A549 (cell line): Measurements from ENCODE around the gene JAZF1. TPM values are rescaled to one million over a fixed set of nuclear protein-coding genes. Genes with fewer than 3 reads are reported as not detected.

Experiments used
- ATAC-seq, 2 experiments: fragments of 200-7000 bp in 1 of 2; fragments of >200 bp in 1 of 2; cut with Nextera tagmentation in 1 of 2; cut with Tn5 transposase in 1 of 2; 3 replicates each; pipeline versions ENCODE4 v1.8.0 to v1.9.1; 2018 to 2020; ENCODE audit warnings: mild to moderate bottlenecking in 1 of 2, moderate library complexity in 1 of 2
- CTCF ChIA-PET: fragments of 300-600 bp; sonication (Branson Sonifier 250); formaldehyde crosslinking; extraction: SDS; loops from one replicate; lab custom pipeline; 2021; ENCODE audit warnings: antibody characterized with exemption, inconsistent platforms; lab: Yijun Ruan, JAX
- POLR2A ChIA-PET: fragments of 350-600 bp; formaldehyde crosslinking; extraction: SDS; loops from one replicate; lab custom pipeline; 2021; ENCODE audit warnings: antibody characterized with exemption, inconsistent platforms; lab: Yijun Ruan, JAX
- DNase-seq, 2 experiments: peaks; one replicate each; pipeline versions ENCODE4 v3.0.0 to v3.0.0-alpha.2; 2011 to 2016; ENCODE audit warnings: low read depth in 1 of 2, low spot score in 1 of 2
- FAIRE-seq: peaks from 2 replicates; lab custom pipeline; 2011; peaks lifted over from hg19 to GRCh38; lab: Jason Lieb, UNC
- H3K27ac ChIP-seq, 2 experiments: fragments of >200 bp; sonication (Bioruptor Twin); formaldehyde crosslinking; 3 replicates each; pipeline ENCODE4 v1.5.1; 2016 to 2017
- H3K4me1 ChIP-seq: fragments of >200 bp; sonication (Bioruptor Twin); formaldehyde crosslinking; 3 replicates; pipeline ENCODE4 v1.6.1; 2016
- H3K4me2 ChIP-seq: fragments of >200 bp; sonication (Bioruptor Twin); formaldehyde crosslinking; 3 replicates; pipeline ENCODE4 v1.6.1; 2016
- H3K4me3 ChIP-seq: fragments of >200 bp; sonication (Bioruptor Twin); formaldehyde crosslinking; 3 replicates; pipeline ENCODE4 v1.5.1; 2016
- H3K9me3 ChIP-seq: fragments of >200 bp; sonication (Bioruptor Twin); formaldehyde crosslinking; 3 replicates; pipeline ENCODE4 v1.6.1; 2016
- CBX2 ChIP-seq: fragments of 200-600 bp; sonication (generic); IDR thresholded peaks from 2 replicates; pipeline ENCODE4 v1.6.1; 2016; ENCODE audit warnings: low read depth, mild to moderate bottlenecking, borderline replicate concordance
- CBX8 ChIP-seq: fragments of 200-600 bp; sonication (generic); IDR thresholded peaks from 2 replicates; pipeline ENCODE4 v1.6.1; 2016
- ELK1 ChIP-seq: fragments of 150-350 bp; IDR thresholded peaks from 2 replicates; pipeline ENCODE4 v1.6.1; 2014; ENCODE audit warnings: low read depth, mild to moderate bottlenecking, low read length
- FOSB ChIP-seq: fragments of 250-450 bp; sonication (Bioruptor Pico); IDR thresholded peaks from 2 replicates; pipeline ENCODE4 v1.5.0; 2020; ENCODE audit warnings: mild to moderate bottlenecking, moderate library complexity
- GATA3 ChIP-seq: IDR thresholded peaks from 2 replicates; pipeline ENCODE4 v1.6.1; 2012; ENCODE audit warnings: borderline replicate concordance
- HES2 ChIP-seq: fragments of >200 bp; sonication (Bioruptor Twin); formaldehyde crosslinking; IDR thresholded peaks from 2 replicates; pipeline ENCODE4 v1.6.1; 2016
- JUN ChIP-seq, 2 experiments: fragments of >200 bp; sonication (Bioruptor Twin); formaldehyde crosslinking; IDR thresholded peaks; 2 replicates in 1 of 2; 3 replicates in 1 of 2; pipeline ENCODE4 v1.6.1; 2016 to 2017
- KDM5A ChIP-seq: fragments of 200-600 bp; sonication (generic); IDR thresholded peaks from 2 replicates; pipeline ENCODE4 v1.6.1; 2016; ENCODE audit warnings: antibody characterized with exemption, mild to moderate bottlenecking
- MYC ChIP-seq: IDR thresholded peaks from 2 replicates; pipeline ENCODE4 v1.6.1; 2012; ENCODE audit warnings: mild to moderate bottlenecking, inconsistent platforms, low read length, improper control_type of control experiment, borderline replicate concordance
- NPAS2 ChIP-seq: fragments of 250-450 bp; sonication (Bioruptor Pico); IDR thresholded peaks from 2 replicates; pipeline ENCODE4 v1.8.0; 2022; ENCODE audit warnings: mild to moderate bottlenecking, moderate library complexity, borderline replicate concordance
- PHF8 ChIP-seq: fragments of 200-600 bp; sonication (generic); IDR thresholded peaks from 2 replicates; pipeline ENCODE4 v1.6.1; 2016; ENCODE audit warnings: low read depth, mild to moderate bottlenecking, antibody characterized with exemption, moderate library complexity, borderline replicate concordance
- RAD21 ChIP-seq, 2 experiments: fragments of >200 bp in 1 of 2; sonication (Bioruptor Twin) in 1 of 2; formaldehyde crosslinking in 1 of 2; IDR thresholded peaks in 1 of 2; conservative IDR thresholded peaks in 1 of 2; 2 replicates in 1 of 2; 3 replicates in 1 of 2; pipeline ENCODE4 v1.6.1; 2012 to 2018; ENCODE audit warnings: inconsistent platforms in 1 of 2
- RCOR1 ChIP-seq: fragments of 150-350 bp; IDR thresholded peaks from 2 replicates; pipeline ENCODE4 v1.6.1; 2014; ENCODE audit warnings: antibody characterized with exemption, low read length, low read depth
- SREBF2 ChIP-seq: fragments of 450-650 bp; IDR thresholded peaks from 2 replicates; pipeline ENCODE4 v1.6.1; 2014; ENCODE audit warnings: mild to moderate bottlenecking, moderate library complexity
- USF2 ChIP-seq: fragments of 450-650 bp; IDR thresholded peaks from 2 replicates; pipeline ENCODE4 v1.6.1; 2014; ENCODE audit warnings: antibody characterized with exemption
- ZNF302 ChIP-seq: fragments of 250-450 bp; sonication (Bioruptor Pico); IDR thresholded peaks from 2 replicates; pipeline ENCODE4 v1.9.0; 2021; ENCODE audit warnings: inconsistent platforms, mild to moderate bottlenecking, moderate library complexity
- ZSCAN20 ChIP-seq: fragments of 250-450 bp; sonication (Bioruptor Pico); IDR thresholded peaks from 2 replicates; pipeline ENCODE4 v1.8.0; 2022; ENCODE audit warnings: mild to moderate bottlenecking, moderate library complexity
- whole genome bisulfite sequencing: methylation state at CpG from one replicate; pipeline ENCODE4 v1.1.6; 2017; ENCODE audit errors: missing lambda C conversion rate; 5-methylcytosine and 5-hydroxymethylcytosine counted together
- polyA plus RNA-seq, 4 experiments: library from polyadenylated mRNA; depleted of rRNA in 3 of 4; stranded (reverse); fragments of >200 nt; fragmentation: RNase III in 1 of 4; extraction: RNeasy Plus Mini Kit Qiagen cat#74134 plus additional on column Dnase treatment in 1 of 4; gene quantifications; 2 replicates in 3 of 4; 3 replicates in 1 of 4; pipeline ENCODE4 v1.2.3, GENCODE V29; 2011 to 2017
- TF ChIP-seq, protein P1 (sequence below): fragments of 250-450 bp; sonication (Bioruptor Pico); IDR thresholded peaks from 2 replicates; pipeline ENCODE4 v1.5.0; 2021; ENCODE audit warnings: mild to moderate bottlenecking, moderate library complexity, borderline replicate concordance

JAZF1 gene
- polyA plus RNA-seq, 2 of the 4 experiments (the other 2 are of a cell fraction) = 1.9 to 2.8 TPM

GRCh38 chr7:28105234-28105633 is 75.4 kb downstream of the JAZF1 start:
- FAIRE-seq = no peak
- H3K4me3 ChIP-seq = no peak overlapping the region
- ATAC-seq = no peak
- H3K4me1 ChIP-seq = peaks cover 27% of the 10 kb centered on the region
- ChIA-PET POLR2A (no interaction called here), CTCF (interaction anchor here (0.9 to 3.6 kb wide), 5 partner anchors 8 to 187 kb away, joined by 3 to 20 read pairs (median 6); no protein-coding TSS in a partner anchor)
- H3K27ac ChIP-seq = no peak overlapping the region
- DNase-seq = no peak
- no peak overlapping the region for H3K4me2 ChIP-seq
- 83% methylated on average over 6 of the region's 6 CpGs for WGBS
- H3K9me3 ChIP-seq = no peaks in the 10 kb centered on the region
- TF ChIP-seq, protein P1, sequence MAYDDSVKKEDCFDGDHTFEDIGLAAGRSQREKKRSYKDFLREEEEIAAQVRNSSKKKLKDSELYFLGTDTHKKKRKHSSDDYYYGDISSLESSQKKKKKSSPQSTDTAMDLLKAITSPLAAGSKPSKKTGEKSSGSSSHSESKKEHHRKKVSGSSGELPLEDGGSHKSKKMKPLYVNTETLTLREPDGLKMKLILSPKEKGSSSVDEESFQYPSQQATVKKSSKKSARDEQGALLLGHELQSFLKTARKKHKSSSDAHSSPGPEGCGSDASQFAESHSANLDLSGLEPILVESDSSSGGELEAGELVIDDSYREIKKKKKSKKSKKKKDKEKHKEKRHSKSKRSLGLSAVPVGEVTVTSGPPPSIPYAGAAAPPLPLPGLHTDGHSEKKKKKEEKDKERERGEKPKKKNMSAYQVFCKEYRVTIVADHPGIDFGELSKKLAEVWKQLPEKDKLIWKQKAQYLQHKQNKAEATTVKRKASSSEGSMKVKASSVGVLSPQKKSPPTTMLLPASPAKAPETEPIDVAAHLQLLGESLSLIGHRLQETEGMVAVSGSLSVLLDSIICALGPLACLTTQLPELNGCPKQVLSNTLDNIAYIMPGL = no peak
- TF ChIP-seq CBX2 (no peak), JUN (IDR thresholded peaks at IDR 0.05) (no peak), PHF8 (no peak), RCOR1 (no peak), ELK1 (no peak), SREBF2 (no peak)
- TF ChIP-seq, all 56 proteins: peak for 0

DNA sequence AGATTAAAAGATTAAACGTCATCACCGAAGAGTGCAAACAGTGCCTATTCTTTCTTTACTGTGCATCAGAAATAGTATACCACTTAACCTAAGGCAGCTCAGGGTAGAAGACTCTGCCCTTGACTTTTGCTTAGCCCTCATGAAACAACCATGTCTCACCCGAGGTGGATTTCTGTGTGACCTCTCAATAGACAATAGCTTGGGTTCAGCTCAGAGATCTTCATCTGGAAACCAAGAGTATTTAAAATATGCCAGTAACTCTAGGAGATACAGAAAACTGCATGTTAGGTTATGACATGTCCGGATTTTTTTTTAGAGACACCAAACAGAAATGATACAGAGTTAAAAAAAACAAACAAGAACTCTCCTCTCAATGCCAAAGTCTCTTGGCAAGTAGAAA is 75.8 kb downstream of the JAZF1 start:
- H3K9me3 ChIP-seq = no peaks in the 10 kb centered on the region
- WGBS = 74% methylated on average over 4 of the region's 4 CpGs
- ChIA-PET CTCF (interaction anchor here (0.9 to 3.6 kb wide), 4 partner anchors 8 to 27 kb away, joined by 3 to 20 read pairs (median 10); no protein-coding TSS in a partner anchor), POLR2A (no interaction called here)
- H3K4me3 ChIP-seq = no peak overlapping the region
- TF ChIP-seq USF2 (no peak), GATA3 (no peak), CBX8 (no peak)
- FAIRE-seq = no peak
- no peak for DNase-seq
- peaks cover 27% of the 10 kb centered on the region for H3K4me1 ChIP-seq
- no peak overlapping the region for H3K4me2 ChIP-seq
- H3K27ac ChIP-seq = no peak overlapping the region
- no peak for ATAC-seq

GRCh38 chr7:28104041-28104541 is 76.5 kb downstream of the JAZF1 start:
- no peak for DNase-seq
- H3K27ac ChIP-seq = peak overlapping the region in 1 of 2 experiments; percentile 3; a peak in 1 of 6 replicates
- no peak for ATAC-seq

More at GRCh38 chr7:28104041-28104541, 76.5 kb downstream of the JAZF1 start:
- Histone ChIP-seq H3K9me3 (no peaks in the 10 kb centered on the region), H3K4me2 (no peak overlapping the region), H3K4me1 (peaks cover 27% of the 10 kb centered on the region), H3K4me3 (no peak overlapping the region)
- 62% methylated on average over 3 of the region's 3 CpGs for WGBS
- no peak for FAIRE-seq
- no peak for TF ChIP-seq RAD21 (conservative IDR thresholded peaks at IDR 0.05 in 1 of 2, IDR thresholded peaks at IDR 0.05 in 1 of 2)
- TF ChIP-seq PHF8 = no peak
- TF ChIP-seq HES2 = no peak
- no peak for TF ChIP-seq FOSB (CRISPR knock-in tag)
- no peak for TF ChIP-seq MYC
- TF ChIP-seq, protein P1 = no peak
- TF ChIP-seq RCOR1 = no peak
- TF ChIP-seq ZSCAN20 (CRISPR knock-in tag) = no peak
- TF ChIP-seq KDM5A = no peak
- TF ChIP-seq NPAS2 = no peak
- TF ChIP-seq ZNF302 (CRISPR knock-in tag) = no peak
- no peak for TF ChIP-seq USF2
- ChIA-PET POLR2A (no interaction called here), CTCF (interaction anchor here (2.0 to 3.6 kb wide), 2 partner anchors 7 to 10 kb away, joined by 15 to 20 read pairs; no protein-coding TSS in a partner anchor)
